ENCODE measurements around the gene SIRT2.

Gene SIRT2

GRCh38 chr19:38834590-38834989, 64.8 kb downstream of the SIRT2 start:
- H3K4me1 ChIP-seq (ENCODE audit: insufficient read depth, low read length, poor library complexity, severe bottlenecking), result peaks cover 12% of the 10 kb centered on the region
- no peaks in the 10 kb centered on the region for H3K9me2 ChIP-seq (replicated peaks; ENCODE audit: low read depth, low read length)
- no peaks in the 10 kb centered on the region for H3K27me3 ChIP-seq (ENCODE audit: insufficient read depth, low read length, poor library complexity, severe bottlenecking)
- H3K36me3 ChIP-seq (ENCODE audit: insufficient read depth, low read length), result peaks cover 42% of the 10 kb centered on the region; the same call in 1 of the 2 replicates
- H3K9ac ChIP-seq (ENCODE audit: low read depth, low read length, poor library complexity, severe bottlenecking), result no peak overlapping the region
- H2AFZ ChIP-seq (ENCODE audit: low read length), result no peak overlapping the region
- H3K79me2 ChIP-seq (ENCODE audit: insufficient read depth, low read length), result peaks cover 27% of the 10 kb centered on the region
- peaks cover 16% of the 10 kb centered on the region for H4K20me1 ChIP-seq (ENCODE audit: insufficient read depth, low read length, poor library complexity, severe bottlenecking)
- no peak for TF ChIP-seq EZH2phosphoT487 (IDR thresholded peaks at IDR 0.05; ENCODE audit: borderline replicate concordance)
- no peak for TF ChIP-seq CTCF (conservative IDR thresholded peaks at IDR 0.05; ENCODE audit: low read length)
- no peak overlapping the region for H3K4me3 ChIP-seq (ENCODE audit: low read length, poor library complexity, severe bottlenecking)
- no peaks in the 10 kb centered on the region for H3K9me3 ChIP-seq (ENCODE audit: insufficient read depth, low read depth, low read length)
- H3F3A ChIP-seq (ENCODE audit: low read depth), result peaks cover 19% of the 10 kb centered on the region
- H3K4me2 ChIP-seq (ENCODE audit: low read depth, low read length, poor library complexity, severe bottlenecking), result no peak overlapping the region

- Histone ChIP-seq H3F3A (ENCODE audit: low read depth) (peaks cover 19% of the 10 kb centered on the region), H3K36me3 (ENCODE audit: insufficient read depth, low read length) (peaks cover 37% of the 10 kb centered on the region; the same call in 1 of the 2 replicates), H3K9me3 (ENCODE audit: insufficient read depth, low read depth, low read length) (no peaks in the 10 kb centered on the region), H3K4me1 (ENCODE audit: insufficient read depth, low read length, poor library complexity, severe bottlenecking) (peaks cover 12% of the 10 kb centered on the region), H3K9ac (ENCODE audit: low read depth, low read length, poor library complexity, severe bottlenecking) (no peak overlapping the region), H4K20me1 (ENCODE audit: insufficient read depth, low read length, poor library complexity, severe bottlenecking) (peaks cover 12% of the 10 kb centered on the region), H3K4me2 (ENCODE audit: low read depth, low read length, poor library complexity, severe bottlenecking) (no peak overlapping the region), H3K9me2 (replicated peaks; ENCODE audit: low read depth, low read length) (no peaks in the 10 kb centered on the region), H3K4me3 (ENCODE audit: low read length, poor library complexity, severe bottlenecking) (no peak overlapping the region), H2AFZ (ENCODE audit: low read length) (no peak overlapping the region), H3K79me2 (ENCODE audit: insufficient read depth, low read length) (peaks cover 22% of the 10 kb centered on the region), H3K27me3 (ENCODE audit: insufficient read depth, low read length, poor library complexity, severe bottlenecking) (no peaks in the 10 kb centered on the region)
- no peak for TF ChIP-seq EZH2phosphoT487 (IDR thresholded peaks at IDR 0.05; ENCODE audit: borderline replicate concordance)
- no peak for TF ChIP-seq CTCF (conservative IDR thresholded peaks at IDR 0.05; ENCODE audit: low read length)
Observed at GRCh38 chr19:38834104-38834490, 65.3 kb downstream of the SIRT2 start.

GRCh38 chr19:38833092-38833425, 66.4 kb downstream of the SIRT2 start:
- peaks cover 19% of the 10 kb centered on the region for H3K79me2 ChIP-seq (ENCODE audit: insufficient read depth, low read length)
- peaks cover 19% of the 10 kb centered on the region for H3F3A ChIP-seq (ENCODE audit: low read depth)
- H3K4me1 ChIP-seq (ENCODE audit: insufficient read depth, low read length, poor library complexity, severe bottlenecking), result peaks cover 12% of the 10 kb centered on the region
- no peak overlapping the region for H3K4me3 ChIP-seq (ENCODE audit: low read length, poor library complexity, severe bottlenecking)
- H4K20me1 ChIP-seq (ENCODE audit: insufficient read depth, low read length, poor library complexity, severe bottlenecking), result peaks cover 6% of the 10 kb centered on the region
- no peak for TF ChIP-seq EZH2phosphoT487 (IDR thresholded peaks at IDR 0.05; ENCODE audit: borderline replicate concordance)
- no peak for TF ChIP-seq CTCF (conservative IDR thresholded peaks at IDR 0.05; ENCODE audit: low read length)
- H3K4me2 ChIP-seq (ENCODE audit: low read depth, low read length, poor library complexity, severe bottlenecking), result no peak overlapping the region
- H3K9ac ChIP-seq (ENCODE audit: low read depth, low read length, poor library complexity, severe bottlenecking), result no peak overlapping the region
- no peak overlapping the region for H2AFZ ChIP-seq (ENCODE audit: low read length)
- no peaks in the 10 kb centered on the region for H3K9me3 ChIP-seq (ENCODE audit: insufficient read depth, low read depth, low read length)
- no peaks in the 10 kb centered on the region for H3K27me3 ChIP-seq (ENCODE audit: insufficient read depth, low read length, poor library complexity, severe bottlenecking)
- peaks cover 27% of the 10 kb centered on the region; the same call in 1 of the 2 replicates for H3K36me3 ChIP-seq (ENCODE audit: insufficient read depth, low read length)
- H3K9me2 ChIP-seq (replicated peaks; ENCODE audit: low read depth, low read length), result no peaks in the 10 kb centered on the region

Measured in Loucy (cell line).